SK-N-SH treated with all-trans-retinoic acid at 6 μM for 48 hours (cell line): ENCODE results near the gene SF3B3.

Experiments
- ATAC-seq: fragments of 200-7000 bp; cut with Tn5 transposase; 3 replicates; pipeline ENCODE4 v1.9.1; 2020; ENCODE audit warnings: mild to moderate bottlenecking, moderate library complexity
- ARNTL ChIP-seq: fragments of 450-650 bp; formaldehyde crosslinking; IDR thresholded peaks from 2 replicates; pipeline ENCODE4 v1.5.0; 2020; ENCODE audit warnings: low read depth, mild to moderate bottlenecking, moderate library complexity, borderline replicate concordance
- BACH2 ChIP-seq: fragments of 250-450 bp; sonication (Bioruptor Pico); IDR thresholded peaks from 2 replicates; pipeline ENCODE4 v1.9.0; 2021; ENCODE audit warnings: mild to moderate bottlenecking, borderline replicate concordance
- CSDC2 ChIP-seq: fragments of 250-450 bp; sonication (Bioruptor Pico); IDR thresholded peaks from 2 replicates; pipeline ENCODE4 v1.5.0; 2020; ENCODE audit warnings: mild to moderate bottlenecking, moderate library complexity
- ESRRG ChIP-seq: fragments of 250-450 bp; sonication (Bioruptor Pico); IDR thresholded peaks from 2 replicates; pipeline ENCODE4 v1.6.1; 2021; ENCODE audit warnings: mild to moderate bottlenecking
- GLIS3 ChIP-seq: fragments of 250-450 bp; sonication (Bioruptor Pico); IDR thresholded peaks from 2 replicates; pipeline ENCODE4 v1.5.0; 2020; ENCODE audit warnings: mild to moderate bottlenecking, moderate library complexity
- OSR1 ChIP-seq: fragments of 250-450 bp; sonication (Bioruptor Pico); IDR thresholded peaks from 2 replicates; pipeline ENCODE4 v1.8.0; 2022; ENCODE audit warnings: moderate library complexity, mild to moderate bottlenecking, inconsistent platforms
- PPARA ChIP-seq: fragments of 250-450 bp; sonication (Bioruptor Pico); IDR thresholded peaks from 2 replicates; pipeline ENCODE4 v1.5.0; 2020; ENCODE audit warnings: mild to moderate bottlenecking, borderline replicate concordance
- RARB ChIP-seq: fragments of 250-450 bp; sonication (Bioruptor Pico); IDR thresholded peaks from 2 replicates; pipeline ENCODE4 v1.8.0; 2021; ENCODE audit warnings: mild to moderate bottlenecking, moderate library complexity
- TCF4 ChIP-seq: fragments of 250-450 bp; sonication (Bioruptor Pico); IDR thresholded peaks from 2 replicates; pipeline ENCODE4 v1.8.0; 2021; ENCODE audit warnings: mild to moderate bottlenecking, moderate library complexity, borderline replicate concordance
- TOX ChIP-seq: fragments of 250-450 bp; sonication (Bioruptor Pico); IDR thresholded peaks from 2 replicates; pipeline ENCODE4 v1.8.0; 2021; ENCODE audit warnings: mild to moderate bottlenecking, moderate library complexity, borderline replicate concordance
- ZC3H10 ChIP-seq: fragments of 250-450 bp; sonication (Bioruptor Pico); IDR thresholded peaks from 2 replicates; pipeline ENCODE4 v1.5.1; 2021; ENCODE audit warnings: mild to moderate bottlenecking, moderate library complexity
- ZFP3 ChIP-seq: fragments of 250-450 bp; sonication (Bioruptor Pico); IDR thresholded peaks from 2 replicates; pipeline ENCODE4 v1.5.0; 2020; ENCODE audit warnings: mild to moderate bottlenecking, moderate library complexity
- ZFP30 ChIP-seq: fragments of 450-650 bp; formaldehyde crosslinking; IDR thresholded peaks from 2 replicates; pipeline ENCODE4 v1.5.0; 2022; ENCODE audit warnings: mild to moderate bottlenecking, moderate library complexity
- ZNF565 ChIP-seq: fragments of 450-650 bp; formaldehyde crosslinking; conservative IDR thresholded peaks from 2 replicates; pipeline ENCODE4 v1.5.0; 2020; ENCODE audit warnings: low read depth, mild to moderate bottlenecking, moderate library complexity
- ZNF70 ChIP-seq: fragments of 450-650 bp; formaldehyde crosslinking; IDR thresholded peaks from 2 replicates; pipeline ENCODE4 v1.5.0; 2020; ENCODE audit warnings: mild to moderate bottlenecking, moderate library complexity
- ZNF8 ChIP-seq: fragments of 450-650 bp; formaldehyde crosslinking; IDR thresholded peaks from 2 replicates; pipeline ENCODE4 v1.5.0; 2020; ENCODE audit warnings: mild to moderate bottlenecking, moderate library complexity
- TF ChIP-seq, protein P1 (sequence below): fragments of 250-450 bp; sonication (Bioruptor Pico); IDR thresholded peaks from 2 replicates; pipeline ENCODE4 v1.8.0; 2021; ENCODE audit warnings: low read depth, mild to moderate bottlenecking, moderate library complexity, borderline replicate concordance
- TF ChIP-seq, protein P2 (sequence below): fragments of 250-450 bp; sonication (Bioruptor Pico); IDR thresholded peaks from 2 replicates; pipeline ENCODE4 v1.8.0; 2020; ENCODE audit warnings: mild to moderate bottlenecking, moderate library complexity, borderline replicate concordance
- TF ChIP-seq, protein P3 (sequence below): fragments of 250-450 bp; sonication (Bioruptor Pico); IDR thresholded peaks from 2 replicates; pipeline ENCODE4 v1.5.1; 2021; ENCODE audit warnings: mild to moderate bottlenecking, moderate library complexity
- TF ChIP-seq, protein P4 (sequence below): fragments of 250-450 bp; sonication (Bioruptor Pico); IDR thresholded peaks from 2 replicates; pipeline ENCODE4 v1.5.1; 2020; ENCODE audit warnings: low read depth, mild to moderate bottlenecking, moderate library complexity

Gene SF3B3

DNA sequence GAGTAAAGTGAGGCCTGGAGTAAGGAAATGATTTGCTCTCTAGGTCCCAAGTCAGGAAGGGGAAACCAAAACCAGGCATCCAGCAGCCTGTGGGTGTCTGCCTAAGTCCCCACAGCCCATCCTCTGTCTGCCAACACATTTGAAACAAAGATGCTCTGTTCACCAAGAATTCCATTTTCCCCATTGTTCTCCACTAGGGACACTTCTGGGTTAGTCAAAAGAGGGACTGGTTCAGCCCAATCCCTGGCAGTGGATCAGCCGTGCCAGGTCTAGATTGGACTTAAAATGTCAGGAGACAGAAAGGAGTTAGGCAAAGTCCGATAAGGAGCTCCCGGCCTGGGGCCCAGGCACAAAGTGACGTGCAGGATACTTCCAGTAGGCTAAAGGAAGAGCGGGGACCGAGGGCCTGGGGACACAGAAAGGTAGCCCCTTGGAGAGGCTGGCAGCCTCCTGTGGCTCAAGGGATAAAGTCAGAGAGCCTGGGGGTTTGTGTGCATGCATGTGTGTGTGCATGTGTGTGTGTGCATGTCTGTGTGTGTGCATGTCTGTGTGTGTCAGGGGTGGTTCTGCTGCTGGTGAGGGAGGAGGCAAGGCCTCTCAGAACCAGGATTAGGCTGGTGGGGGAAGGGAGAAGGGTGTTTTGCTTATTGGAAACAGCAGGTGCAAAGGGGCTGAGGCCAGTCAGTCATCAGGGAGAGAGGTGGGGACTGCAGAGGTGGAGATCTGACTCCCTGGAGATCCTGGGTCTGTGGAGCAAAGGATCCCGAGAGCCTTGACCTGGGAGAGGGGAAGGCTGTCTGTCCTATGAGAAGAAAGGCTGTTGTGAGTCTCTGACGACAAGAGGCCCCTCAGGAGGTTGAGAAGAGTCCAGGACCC is 81.0 kb downstream of the SF3B3 start:
- peak; percentile 30; the same call in 1 of the 3 replicates for ATAC-seq

DNA sequence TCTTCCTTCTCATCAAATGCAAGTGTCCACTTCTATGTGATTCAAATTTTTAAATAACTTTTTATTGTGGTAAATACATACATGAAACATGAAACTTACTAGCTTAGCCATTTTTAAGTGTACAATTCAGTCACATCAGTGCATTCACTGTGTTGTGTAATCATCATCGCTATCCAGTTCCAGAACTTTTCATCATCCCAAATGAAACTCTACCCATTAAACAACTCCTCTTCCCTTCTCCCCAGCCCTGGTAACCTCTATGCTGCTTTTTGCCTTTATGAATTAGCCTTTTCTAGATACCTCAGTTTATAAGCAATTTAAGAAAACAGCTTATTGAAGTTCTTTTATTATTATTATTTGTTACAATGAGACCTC is 81.7 kb downstream of the SF3B3 start:
- ATAC-seq = no peak
- TF ChIP-seq OSR1 (CRISPR knock-in tag) = no peak
- TF ChIP-seq, protein P1, sequence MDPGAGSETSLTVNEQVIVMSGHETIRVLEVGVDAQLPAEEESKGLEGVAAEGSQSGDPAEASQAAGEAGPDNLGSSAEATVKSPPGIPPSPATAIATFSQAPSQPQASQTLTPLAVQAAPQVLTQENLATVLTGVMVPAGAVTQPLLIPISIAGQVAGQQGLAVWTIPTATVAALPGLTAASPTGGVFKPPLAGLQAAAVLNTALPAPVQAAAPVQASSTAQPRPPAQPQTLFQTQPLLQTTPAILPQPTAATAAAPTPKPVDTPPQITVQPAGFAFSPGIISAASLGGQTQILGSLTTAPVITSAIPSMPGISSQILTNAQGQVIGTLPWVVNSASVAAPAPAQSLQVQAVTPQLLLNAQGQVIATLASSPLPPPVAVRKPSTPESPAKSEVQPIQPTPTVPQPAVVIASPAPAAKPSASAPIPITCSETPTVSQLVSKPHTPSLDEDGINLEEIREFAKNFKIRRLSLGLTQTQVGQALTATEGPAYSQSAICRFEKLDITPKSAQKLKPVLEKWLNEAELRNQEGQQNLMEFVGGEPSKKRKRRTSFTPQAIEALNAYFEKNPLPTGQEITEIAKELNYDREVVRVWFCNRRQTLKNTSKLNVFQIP (CRISPR knock-in tag) = no peak
- no peak for TF ChIP-seq ZNF565 (CRISPR knock-in tag)
- no peak for TF ChIP-seq TOX (CRISPR knock-in tag)
- TF ChIP-seq PPARA (CRISPR knock-in tag) = no peak
- no peak for TF ChIP-seq RARB (CRISPR knock-in tag)
- TF ChIP-seq, protein P2, sequence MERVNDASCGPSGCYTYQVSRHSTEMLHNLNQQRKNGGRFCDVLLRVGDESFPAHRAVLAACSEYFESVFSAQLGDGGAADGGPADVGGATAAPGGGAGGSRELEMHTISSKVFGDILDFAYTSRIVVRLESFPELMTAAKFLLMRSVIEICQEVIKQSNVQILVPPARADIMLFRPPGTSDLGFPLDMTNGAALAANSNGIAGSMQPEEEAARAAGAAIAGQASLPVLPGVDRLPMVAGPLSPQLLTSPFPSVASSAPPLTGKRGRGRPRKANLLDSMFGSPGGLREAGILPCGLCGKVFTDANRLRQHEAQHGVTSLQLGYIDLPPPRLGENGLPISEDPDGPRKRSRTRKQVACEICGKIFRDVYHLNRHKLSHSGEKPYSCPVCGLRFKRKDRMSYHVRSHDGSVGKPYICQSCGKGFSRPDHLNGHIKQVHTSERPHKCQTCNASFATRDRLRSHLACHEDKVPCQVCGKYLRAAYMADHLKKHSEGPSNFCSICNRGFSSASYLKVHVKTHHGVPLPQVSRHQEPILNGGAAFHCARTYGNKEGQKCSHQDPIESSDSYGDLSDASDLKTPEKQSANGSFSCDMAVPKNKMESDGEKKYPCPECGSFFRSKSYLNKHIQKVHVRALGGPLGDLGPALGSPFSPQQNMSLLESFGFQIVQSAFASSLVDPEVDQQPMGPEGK = no peak
- TF ChIP-seq TCF4 (CRISPR knock-in tag) = no peak
- TF ChIP-seq ARNTL = no peak
- no peak for TF ChIP-seq ZFP30 (CRISPR knock-in tag)
- TF ChIP-seq ZFP3 (CRISPR knock-in tag) = no peak
- no peak for TF ChIP-seq ZNF70 (CRISPR knock-in tag)
- TF ChIP-seq, protein P3, sequence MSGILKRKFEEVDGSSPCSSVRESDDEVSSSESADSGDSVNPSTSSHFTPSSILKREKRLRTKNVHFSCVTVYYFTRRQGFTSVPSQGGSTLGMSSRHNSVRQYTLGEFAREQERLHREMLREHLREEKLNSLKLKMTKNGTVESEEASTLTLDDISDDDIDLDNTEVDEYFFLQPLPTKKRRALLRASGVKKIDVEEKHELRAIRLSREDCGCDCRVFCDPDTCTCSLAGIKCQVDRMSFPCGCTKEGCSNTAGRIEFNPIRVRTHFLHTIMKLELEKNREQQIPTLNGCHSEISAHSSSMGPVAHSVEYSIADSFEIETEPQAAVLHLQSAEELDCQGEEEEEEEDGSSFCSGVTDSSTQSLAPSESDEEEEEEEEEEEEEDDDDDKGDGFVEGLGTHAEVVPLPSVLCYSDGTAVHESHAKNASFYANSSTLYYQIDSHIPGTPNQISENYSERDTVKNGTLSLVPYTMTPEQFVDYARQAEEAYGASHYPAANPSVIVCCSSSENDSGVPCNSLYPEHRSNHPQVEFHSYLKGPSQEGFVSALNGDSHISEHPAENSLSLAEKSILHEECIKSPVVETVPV = no peak
- TF ChIP-seq, protein P4, sequence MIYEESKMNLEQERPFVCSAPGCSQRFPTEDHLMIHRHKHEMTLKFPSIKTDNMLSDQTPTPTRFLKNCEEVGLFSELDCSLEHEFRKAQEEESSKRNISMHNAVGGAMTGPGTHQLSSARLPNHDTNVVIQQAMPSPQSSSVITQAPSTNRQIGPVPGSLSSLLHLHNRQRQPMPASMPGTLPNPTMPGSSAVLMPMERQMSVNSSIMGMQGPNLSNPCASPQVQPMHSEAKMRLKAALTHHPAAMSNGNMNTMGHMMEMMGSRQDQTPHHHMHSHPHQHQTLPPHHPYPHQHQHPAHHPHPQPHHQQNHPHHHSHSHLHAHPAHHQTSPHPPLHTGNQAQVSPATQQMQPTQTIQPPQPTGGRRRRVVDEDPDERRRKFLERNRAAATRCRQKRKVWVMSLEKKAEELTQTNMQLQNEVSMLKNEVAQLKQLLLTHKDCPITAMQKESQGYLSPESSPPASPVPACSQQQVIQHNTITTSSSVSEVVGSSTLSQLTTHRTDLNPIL (CRISPR knock-in tag) = no peak
- no peak for TF ChIP-seq ESRRG (CRISPR knock-in tag)

More for the DNA sequence above, 81.0 kb downstream of the SF3B3 start:
- TF ChIP-seq CSDC2 (CRISPR knock-in tag) (no peak), OSR1 (CRISPR knock-in tag) (no peak)

DNA sequence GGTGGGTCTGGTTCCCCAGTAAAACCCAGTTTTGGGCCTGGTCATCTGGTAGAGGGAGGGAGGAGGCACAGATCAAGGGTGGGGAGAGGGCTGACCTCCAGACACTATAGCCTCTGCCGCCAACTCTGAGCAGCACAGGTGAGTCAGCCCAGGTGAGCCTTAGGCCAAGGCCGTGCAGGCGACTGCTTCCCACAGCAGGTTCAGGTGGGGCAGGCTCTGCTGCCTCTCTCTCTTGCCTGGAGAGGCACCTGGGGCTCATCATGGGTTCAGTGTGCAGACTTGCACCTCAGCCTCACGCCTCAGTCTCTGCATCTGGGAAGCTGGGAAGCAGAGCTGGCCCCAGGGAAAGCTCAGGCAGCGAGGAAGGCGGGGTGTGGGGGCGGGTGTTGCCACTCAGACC is 84.9 kb downstream of the SF3B3 start:
- TF ChIP-seq TOX (CRISPR knock-in tag) (no peak), GLIS3 (CRISPR knock-in tag) (no peak), OSR1 (CRISPR knock-in tag) (no peak), ZC3H10 (CRISPR knock-in tag) (no peak), ZNF70 (CRISPR knock-in tag) (no peak), ARNTL (no peak), BACH2 (CRISPR knock-in tag) (no peak), ZFP3 (CRISPR knock-in tag) (no peak), ZFP30 (CRISPR knock-in tag) (no peak), CSDC2 (CRISPR knock-in tag) (no peak), ZNF8 (CRISPR knock-in tag) (no peak), PPARA (CRISPR knock-in tag) (no peak), ESRRG (CRISPR knock-in tag) (no peak)
- TF ChIP-seq, protein P2 = no peak
- TF ChIP-seq, protein P3 = no peak
- TF ChIP-seq, all 23 proteins: peak for 0
- ATAC-seq = no peak
